G401 (cell line): ENCODE results near the gene COL15A1. TPM values are rescaled to one million over a fixed set of nuclear protein-coding genes. Genes with fewer than 3 reads are reported as not detected.

ENCODE experiments used
- DNase-seq: peaks from one replicate; pipeline ENCODE4 v3.0.0-alpha.2; 2015; ENCODE audit warnings: low spot score
- in situ Hi-C: cut with HindIII; loops from 2 replicates; pipeline ENCODE4 v1.10.0; 2016; ENCODE audit warnings: low sequenced_read_pairs, mixed read lengths
- total RNA-seq: library from RNA; depleted of rRNA; stranded (reverse); fragments of >200 nt; shearing (Covaris generic); gene quantifications from 2 replicates; pipeline ENCODE4 v1.2.3, GENCODE V29; 2014

COL15A1 gene
- total RNA-seq, 1 experiment from 2014 or later: not detected

- no peak for DNase-seq
- in situ Hi-C loops: no loop called here
Observed at GRCh38 chr9:99041618-99042017, 97.9 kb downstream of the COL15A1 start.

DNA sequence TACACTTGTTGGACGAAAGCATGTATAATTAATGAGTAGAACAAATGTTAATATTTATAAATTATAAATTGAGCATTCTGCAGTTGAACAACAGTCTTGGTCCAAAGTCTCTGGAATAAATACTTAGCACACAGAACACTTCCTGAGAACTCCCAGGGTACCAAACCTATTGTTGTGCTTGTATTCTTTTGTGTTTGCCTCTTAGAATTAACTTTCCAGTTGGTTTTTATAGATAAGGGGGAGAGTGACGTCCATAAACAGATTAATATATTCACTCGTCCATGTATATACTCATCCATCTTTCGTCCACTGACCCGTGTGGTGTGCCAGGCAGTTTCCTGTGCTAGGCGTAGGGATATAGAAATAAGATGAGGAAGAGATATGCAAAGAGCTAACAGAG lies 98.9 kb downstream of the COL15A1 start:
- no peak for DNase-seq
- in situ Hi-C loops: no loop called here

DNA sequence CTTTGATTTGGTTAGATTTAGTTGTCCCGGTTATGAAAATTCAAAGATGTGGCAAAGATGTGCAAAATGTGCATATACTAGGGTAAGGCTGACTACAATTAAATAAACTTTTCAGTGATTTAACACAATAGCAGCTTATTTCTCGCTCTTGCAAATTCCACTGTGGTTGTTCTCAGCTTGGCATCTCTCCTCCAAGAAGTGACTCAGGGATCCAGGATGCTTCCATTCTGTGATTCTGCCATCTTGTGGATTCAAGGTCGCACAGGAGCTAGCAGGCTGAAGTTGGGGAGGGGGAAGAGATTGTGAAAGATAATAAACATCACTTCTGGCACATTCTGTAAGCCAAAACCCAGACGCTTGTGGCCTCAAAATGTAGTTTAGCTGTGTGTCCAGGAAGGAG lies 101.1 kb downstream of the COL15A1 start:
- no peak for DNase-seq
- in situ Hi-C loops: no loop called here

DNA sequence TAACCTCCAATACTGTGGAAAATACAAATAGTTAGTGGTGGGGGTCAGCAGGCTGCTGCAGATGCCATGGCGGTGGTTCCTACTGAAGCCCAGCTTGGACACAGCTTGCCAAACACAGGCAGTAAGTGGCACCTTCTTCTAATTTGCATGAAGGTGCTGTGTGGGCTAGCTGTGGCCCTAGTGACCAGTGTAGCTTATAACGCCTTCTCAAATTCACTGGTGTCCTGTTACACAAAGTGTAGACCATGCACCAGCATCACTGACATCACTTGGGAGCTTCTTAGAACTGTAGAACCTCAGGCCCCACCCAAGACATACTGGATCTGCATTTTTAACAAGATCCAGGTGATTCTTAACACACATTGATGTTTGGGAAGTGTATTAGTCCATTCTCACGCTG lies 102.4 kb downstream of the COL15A1 start:
- in situ Hi-C loops: no loop called here

GRCh38 chr9:99046542-99047071 lies 102.9 kb downstream of the COL15A1 start:
- in situ Hi-C loops: no loop called here
- DNase-seq: no peak

More for the DNA sequence above, 102.4 kb downstream of the COL15A1 start:
- DNase-seq: no peak

GRCh38 chr9:99049228-99049627 lies 105.5 kb downstream of the COL15A1 start:
- in situ Hi-C loops: no loop called here
- DNase-seq: no peak

- DNase-seq: no peak
- in situ Hi-C loops: no loop called here
Observed at GRCh38 chr9:99049641-99050040, 105.9 kb downstream of the COL15A1 start.

DNA sequence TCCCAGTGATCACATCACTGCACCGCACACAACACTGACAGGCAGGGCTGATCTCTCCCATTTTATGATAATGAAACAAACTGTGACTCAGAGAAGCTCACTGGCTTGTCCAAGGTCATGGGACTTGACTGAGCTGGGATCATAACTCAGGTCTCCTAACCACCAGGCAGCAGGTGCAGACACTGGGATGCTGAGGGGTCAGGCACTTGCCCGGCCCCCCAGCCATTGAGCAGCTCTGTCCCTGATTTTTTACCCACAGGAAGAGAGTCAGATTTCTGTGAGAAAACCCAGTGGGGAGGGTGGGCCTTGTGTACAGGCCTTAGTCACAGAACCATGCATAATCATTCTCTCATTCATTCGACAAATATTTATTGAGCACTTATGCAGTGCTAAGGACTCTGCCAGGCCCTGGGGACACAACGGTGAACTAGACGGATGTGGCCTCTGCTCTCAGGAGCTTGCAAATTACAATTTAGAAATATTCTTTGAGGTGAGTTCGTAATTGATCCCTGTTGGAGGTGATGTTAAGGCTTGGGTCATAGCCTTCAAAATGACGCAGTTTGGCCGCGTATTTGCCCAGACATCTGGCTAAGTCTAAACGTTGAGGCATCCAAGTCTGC lies 106.7 kb downstream of the COL15A1 start:
- no peak for DNase-seq
- in situ Hi-C loops: no loop called here

DNA sequence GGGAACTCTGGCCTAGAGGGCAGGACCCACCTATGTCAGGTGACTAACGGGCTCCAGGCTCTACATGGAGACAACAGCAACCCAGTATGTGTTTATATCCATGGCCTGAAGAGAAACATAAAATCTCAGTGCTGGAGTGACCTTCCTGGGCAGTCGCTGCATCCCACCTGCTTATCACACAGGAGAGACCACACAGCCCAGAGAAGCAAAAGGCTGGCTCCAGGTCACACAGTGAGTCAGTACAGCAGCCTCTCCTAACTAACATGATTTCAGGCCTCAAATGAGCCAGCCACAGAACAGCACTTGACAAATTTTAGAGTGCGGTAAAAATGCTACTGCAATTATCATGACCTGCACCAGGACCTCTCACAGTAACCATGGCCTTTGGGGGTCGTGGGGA lies 107.2 kb downstream of the COL15A1 start:
- no peak for DNase-seq
- in situ Hi-C loops: no loop called here

GRCh38 chr9:99051406-99051805 lies 107.7 kb downstream of the COL15A1 start:
- in situ Hi-C loops: no loop called here
- DNase-seq: no peak

DNA sequence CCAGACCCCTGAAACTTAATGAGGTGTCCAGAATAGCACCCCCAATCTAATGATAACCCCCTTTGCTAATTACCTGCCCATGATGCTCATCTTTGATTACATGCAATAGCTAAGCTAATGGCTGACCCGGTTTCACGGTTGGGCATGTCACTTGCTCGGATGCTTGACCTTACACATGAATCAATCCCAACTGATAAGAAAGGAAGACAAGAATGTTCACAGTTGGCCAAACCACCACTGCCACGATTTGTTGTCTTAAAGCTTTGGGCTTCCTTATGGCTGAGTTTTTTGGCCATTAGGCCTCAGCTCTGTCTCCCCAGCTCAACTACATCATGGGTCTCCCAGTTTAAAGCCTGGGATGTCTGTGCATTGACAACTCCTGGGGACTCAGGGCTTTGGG lies 108.1 kb downstream of the COL15A1 start:
- in situ Hi-C loops: no loop called here

GRCh38 chr9:99052815-99053715 lies 109.4 kb downstream of the COL15A1 start:
- no peak for DNase-seq
- in situ Hi-C loops: no loop called here

More for the DNA sequence above, 108.1 kb downstream of the COL15A1 start:
- no peak for DNase-seq

- DNase-seq: no peak
- in situ Hi-C loops: no loop called here
Observed at GRCh38 chr9:99054581-99054980, 110.9 kb downstream of the COL15A1 start.

GRCh38 chr9:99055384-99055783 lies 111.7 kb downstream of the COL15A1 start:
- no peak for DNase-seq
- in situ Hi-C loops: no loop called here

GRCh38 chr9:99056186-99056585 lies 112.5 kb downstream of the COL15A1 start:
- in situ Hi-C loops: no loop called here
- no peak for DNase-seq

DNA sequence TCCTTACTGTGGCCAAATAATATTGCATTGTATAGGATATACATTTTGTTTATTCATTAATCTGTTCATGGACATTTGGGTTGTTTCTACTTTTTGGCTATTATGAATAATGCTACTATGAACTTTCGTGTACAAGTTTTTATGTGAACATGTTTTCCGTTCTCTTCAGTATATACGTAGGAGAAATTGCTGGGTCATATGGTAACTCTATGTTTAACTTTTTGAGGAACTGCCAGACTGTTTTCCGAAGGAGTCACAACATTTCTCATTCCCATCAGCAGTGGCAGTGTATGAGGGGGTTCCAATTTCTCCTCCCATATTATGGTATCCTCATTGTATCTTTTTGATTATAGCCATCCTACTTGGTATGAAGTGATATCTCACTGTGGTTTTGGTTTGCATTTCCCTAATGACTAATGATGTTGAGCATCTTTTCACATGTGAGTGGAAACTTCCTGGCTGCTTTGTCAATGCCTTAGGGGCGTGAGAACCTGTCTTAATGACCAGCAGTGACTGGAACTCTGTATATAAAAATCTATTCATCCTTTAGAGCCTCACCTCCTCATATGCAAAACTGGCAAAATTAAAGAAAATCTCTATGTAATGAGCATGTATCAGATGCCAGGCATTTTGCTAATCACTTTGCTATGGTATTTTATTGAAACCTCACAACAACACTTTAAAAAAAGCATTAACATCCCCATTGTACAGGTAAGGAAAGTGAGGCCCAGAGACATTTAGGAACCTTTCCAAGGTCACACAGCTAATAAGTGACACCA lies 113.4 kb downstream of the COL15A1 start:
- in situ Hi-C loops: no loop called here
- no peak for DNase-seq

DNA sequence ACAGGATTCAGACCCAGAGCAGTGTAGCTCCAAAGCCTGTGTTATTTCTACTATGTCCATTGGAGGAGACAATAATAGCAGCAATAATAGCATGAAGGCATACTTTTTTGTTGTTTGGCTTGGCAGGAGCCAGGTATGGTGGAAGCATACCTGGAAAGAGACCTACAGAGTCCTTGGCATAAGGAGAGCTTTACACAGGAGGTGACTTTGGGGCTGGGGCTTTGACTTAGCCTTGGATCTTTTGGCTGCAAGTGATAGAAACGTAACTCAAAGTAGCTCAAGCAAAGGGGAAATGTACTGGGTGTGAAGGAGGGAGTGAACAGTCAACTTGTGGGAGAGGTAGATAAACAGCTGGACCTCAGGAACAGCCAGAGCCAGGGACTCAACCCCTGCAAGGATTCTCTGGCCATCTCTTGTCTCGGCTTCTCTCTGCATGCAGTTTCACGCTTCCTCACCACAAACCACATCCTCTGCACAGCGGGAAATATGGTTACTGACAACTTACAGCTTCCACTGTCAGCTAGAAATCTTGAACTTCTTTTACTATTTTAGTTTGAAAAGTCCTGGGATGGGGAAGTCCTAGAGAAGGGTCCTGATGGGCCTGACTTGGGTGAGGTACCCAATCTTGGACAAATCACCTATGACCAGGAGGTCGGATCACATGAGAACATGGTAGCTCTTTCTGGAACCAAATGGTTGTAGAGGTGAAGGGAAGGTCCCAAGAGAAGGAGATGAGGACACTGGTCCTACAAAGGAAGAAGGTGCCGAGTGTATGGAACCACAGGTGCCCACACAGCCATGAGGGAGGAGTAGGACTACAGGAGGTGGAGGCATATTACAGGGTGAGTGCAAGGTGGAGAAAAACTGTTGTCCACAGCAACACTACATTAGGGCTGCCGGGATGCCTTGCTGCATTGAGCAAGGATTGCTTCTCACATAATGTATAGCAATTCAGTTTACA lies 114.2 kb downstream of the COL15A1 start:
- DNase-seq: no peak
- in situ Hi-C loops: no loop called here
